DMS 273 treated with DMSO at 0.1 percent for 48 hours (cell line): ENCODE measurements around the gene GALNS.
"Not testable (repeated sequence)": the region's sequence is repeated elsewhere in the genome, so short reads cannot be mapped to it uniquely, and the experiment has no call there.

Source experiments
- DNase-seq: peaks from one replicate; lab custom pipeline; 2025; lab: John Stamatoyannopoulos, UW

The GALNS gene

GRCh38 chr16:88805340-88805715 lies 51.4 kb downstream of the GALNS start:
- DNase-seq = no peak

DNA sequence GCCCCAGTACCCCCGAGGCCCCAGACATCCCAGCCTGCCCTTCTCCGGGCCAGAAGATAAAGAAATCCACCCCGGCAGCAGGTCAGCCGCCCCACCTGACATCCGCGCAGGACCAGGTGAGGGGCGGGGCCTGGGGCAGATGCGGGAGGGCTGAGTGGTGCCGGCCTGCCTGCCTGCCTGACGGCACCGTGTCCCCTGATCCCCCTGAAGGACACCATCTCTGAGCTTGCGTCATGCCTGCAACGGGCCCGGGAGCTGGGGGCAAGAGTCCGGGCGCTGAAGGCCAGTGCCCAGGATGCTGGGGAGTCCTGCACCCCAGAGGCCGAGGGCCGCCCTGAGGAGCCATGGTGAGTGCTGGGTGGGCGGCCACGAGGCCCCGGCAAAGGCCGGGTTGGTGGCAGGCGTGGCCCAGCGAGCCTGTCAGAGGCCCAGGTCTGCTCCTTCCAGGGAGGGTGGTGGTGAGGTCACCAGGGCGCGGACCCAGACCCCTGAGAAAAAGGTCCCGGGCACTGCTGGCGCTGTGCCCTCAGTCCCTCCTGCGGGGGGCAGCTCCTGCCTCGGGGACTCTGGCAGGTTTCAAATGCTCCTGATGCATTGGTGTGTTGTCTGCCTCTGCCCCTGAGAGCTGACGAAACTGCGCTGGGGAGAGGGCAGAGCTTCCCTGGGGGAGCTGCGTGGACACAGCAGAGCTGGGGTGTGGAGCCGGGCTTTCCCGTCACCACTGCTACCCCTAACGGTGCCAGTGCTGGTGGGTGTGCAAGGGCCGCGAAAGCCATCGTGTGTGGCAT lies 52.0 kb downstream of the GALNS start:
- no peak for DNase-seq

GRCh38 chr16:88804173-88804551 lies 52.6 kb downstream of the GALNS start:
- DNase-seq = no peak

DNA sequence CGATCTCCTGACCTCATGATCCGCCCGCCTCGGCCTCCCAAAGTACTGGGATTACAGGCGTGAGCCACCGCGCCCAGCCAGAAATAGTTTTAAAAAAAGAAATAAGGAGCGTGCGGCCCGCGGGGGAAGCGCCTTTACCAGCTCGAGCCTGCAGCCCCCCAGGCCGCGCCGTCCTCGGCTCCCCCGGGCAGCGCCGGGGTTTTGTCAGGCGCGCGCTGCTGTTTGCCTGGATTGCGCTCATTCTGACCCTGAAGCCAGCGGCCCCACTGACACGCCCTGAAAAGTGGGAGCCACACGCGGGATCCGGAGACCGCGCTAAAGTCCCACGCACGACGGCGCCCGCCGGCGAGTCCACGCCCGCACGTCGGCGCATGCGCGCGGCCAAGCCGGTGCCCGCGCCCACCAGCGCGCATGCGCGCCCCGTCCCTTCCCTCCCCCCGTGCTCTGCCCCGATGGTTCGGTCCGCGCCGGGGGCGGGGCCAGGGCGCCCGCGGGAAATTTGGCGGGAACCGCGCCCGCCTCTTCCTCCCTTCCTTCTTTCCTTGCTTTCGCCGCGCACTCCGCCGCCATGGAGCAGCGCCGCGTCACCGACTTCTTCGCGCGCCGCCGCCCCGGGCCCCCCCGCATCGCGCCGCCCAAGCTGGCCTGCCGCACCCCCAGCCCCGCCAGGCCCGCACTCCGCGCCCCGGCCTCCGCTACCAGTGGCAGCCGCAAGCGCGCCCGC lies 53.3 kb downstream of the GALNS start, which contains the start of gene CDT1:
CDT1 (plus strand) TSS at position 526 of the 724 bp plus-strand sequence; CDS start at position 569, 43 bp downstream.
- no peak for DNase-seq

GRCh38 chr16:88800277-88800592 lies 56.5 kb downstream of the GALNS start:
- no peak for DNase-seq

GRCh38 chr16:88799569-88800276 lies 57.0 kb downstream of the GALNS start:
- no peak for DNase-seq

- peak; percentile 90 for DNase-seq
These were observed 57.8 kb downstream of the GALNS start for GRCh38 chr16:88798772-88799455.

DNA sequence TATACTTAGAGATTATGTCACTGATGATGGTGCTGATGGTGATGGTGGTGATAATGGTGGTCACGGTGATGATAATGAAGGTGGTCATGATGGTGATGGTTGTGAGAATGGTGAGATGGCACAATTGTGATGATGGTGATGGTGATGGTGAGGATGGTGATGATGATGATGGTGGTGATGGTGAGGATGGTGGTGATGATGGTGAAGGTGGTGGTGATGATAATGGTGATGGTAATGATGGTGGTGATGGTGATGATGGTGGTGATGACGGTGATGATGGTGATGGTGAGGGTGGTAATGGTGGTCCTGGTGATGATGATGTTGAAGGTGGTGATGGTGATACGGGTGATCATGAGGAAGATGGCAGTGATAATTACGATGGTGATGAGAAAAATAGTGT lies 58.7 kb downstream of the GALNS start:
- no peak for DNase-seq

- DNase-seq = no peak
These were observed 60.5 kb downstream of the GALNS start for GRCh38 chr16:88796278-88796677.

GRCh38 chr16:88793251-88793954 lies 63.3 kb downstream of the GALNS start:
- no peak for DNase-seq

DNA sequence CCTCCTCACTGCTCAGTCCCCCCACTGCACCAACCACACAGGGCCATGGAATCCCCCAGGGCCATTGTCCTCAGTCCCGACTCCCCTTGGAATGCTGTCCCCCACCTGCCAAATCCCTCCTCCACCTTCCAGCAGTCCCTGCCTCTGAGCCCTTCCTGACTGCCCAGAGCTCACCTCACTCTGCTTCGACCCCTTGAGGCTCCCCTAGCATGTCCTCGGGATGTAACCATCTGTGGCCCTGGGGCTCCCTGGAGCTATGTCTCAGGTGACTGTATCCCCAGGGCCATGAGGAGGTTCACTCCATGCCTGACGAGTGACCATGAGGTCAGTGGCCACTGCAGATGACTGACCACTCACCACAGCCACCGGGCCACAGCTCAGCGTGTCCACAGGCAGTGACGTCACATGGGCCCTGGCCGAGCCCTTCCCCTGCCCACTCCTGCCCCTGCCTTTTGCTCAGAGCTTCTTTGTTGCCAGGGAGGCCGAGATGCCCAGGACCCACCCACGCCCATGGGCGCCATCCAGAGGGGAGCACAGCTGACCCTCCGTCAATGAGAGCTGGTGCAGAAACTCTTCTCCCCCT lies 64.0 kb downstream of the GALNS start:
- DNase-seq = no peak

- no peak for DNase-seq
These were observed 64.6 kb downstream of the GALNS start for GRCh38 chr16:88792078-88792550.

- DNase-seq = no peak
These were observed 66.2 kb downstream of the GALNS start for GRCh38 chr16:88790312-88791211.

DNA sequence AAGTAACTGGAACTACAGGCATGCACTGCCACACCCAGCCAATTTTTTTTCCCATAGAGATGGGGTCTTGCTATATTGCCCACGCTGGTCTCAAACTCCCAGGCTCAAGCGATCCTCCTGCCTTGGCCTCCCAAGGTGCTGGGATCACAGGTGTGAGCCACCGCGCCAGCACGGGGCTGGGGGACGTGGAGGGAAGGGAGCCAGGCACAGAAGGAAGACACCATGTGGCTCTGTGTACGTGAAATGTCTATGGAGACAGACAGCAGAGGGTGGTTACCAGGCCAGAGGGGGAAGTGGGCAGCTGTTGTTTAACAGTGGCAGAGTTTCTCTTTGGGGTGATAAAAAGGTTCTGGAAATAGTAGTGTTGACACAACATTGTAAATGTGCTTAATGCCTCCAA lies 67.2 kb downstream of the GALNS start:
- DNase-seq = no peak

DNA sequence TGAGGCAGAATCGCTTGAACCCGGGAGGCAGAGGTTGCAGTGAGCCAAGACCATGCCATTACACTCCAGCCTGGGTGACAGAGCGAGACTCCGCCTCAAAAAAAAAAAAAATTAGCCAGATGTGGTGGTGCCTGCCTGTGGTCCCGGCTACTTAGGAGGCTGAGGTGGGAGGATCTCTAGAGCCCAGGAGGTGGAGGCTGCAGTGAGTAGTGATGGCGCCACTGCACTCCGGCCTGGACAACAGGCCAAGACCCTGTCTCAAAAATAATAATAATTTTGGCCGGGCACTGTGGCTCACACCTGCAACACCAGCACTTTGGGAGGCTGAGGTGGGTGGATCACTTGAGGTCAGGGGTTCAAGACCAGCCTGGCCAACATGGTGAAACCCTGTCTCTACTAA lies 68.0 kb downstream of the GALNS start:
- DNase-seq = not testable (repeated sequence)

GRCh38 chr16:88787579-88788314 lies 69.0 kb downstream of the GALNS start:
- DNase-seq = no peak

DNA sequence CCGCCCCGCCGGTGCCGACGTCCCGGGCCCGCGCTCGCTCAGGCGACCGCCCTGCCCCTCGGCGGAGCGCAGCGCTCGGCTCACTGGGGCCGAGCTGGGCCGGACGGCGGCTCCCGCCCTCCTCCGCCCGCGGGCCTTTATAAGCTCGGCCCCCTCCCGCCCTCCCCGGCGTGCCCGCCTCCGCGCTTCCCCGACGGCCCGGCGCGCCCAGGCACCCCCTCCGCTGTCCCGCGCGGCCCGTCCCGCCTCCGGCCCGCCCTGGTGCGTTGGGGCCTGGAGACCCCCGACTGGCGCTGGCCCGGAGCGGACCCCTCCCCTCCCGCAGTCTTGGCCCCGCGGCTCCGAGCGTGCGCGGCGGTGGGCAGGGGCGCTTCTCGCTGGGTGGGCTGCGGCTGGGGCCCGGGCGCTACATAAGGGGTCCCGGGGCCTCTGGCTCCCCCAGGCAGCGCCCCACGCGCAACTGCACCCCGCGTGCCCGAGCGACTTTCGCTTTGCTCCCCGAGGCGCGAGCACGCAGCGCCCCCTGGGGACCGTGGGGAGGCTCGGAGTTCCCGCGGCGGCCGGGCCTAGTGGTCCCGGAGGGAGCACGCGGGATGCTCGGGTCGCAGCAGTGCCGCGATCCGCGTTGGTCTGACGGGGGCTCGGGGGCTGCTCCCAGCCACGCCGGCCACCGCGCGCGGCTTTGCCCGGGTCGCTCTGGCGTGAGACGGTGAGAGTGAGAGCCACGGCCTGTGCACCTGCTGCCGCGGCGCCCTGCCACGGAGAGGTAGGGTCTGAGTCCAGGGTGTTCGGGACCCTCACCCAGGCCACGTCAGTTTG lies 71.4 kb downstream of the GALNS start, which contains the start of gene PIEZO1:
PIEZO1 (minus strand) TSS at position 115 of the 819 bp plus-strand sequence. CDS start 256 bp downstream, outside the sequence.
- DNase-seq = no peak

GRCh38 chr16:88784856-88785105 lies 72.0 kb downstream of the GALNS start:
- no peak for DNase-seq
